ENCODE data around the gene SLC25A26. TPM values are rescaled to one million over a fixed set of nuclear protein-coding genes. Genes with fewer than 3 reads are reported as not detected.
A peak's percentile ranks its signal among the peaks of the same experiment; 100 is the strongest.

Gene SLC25A26
- total RNA-seq, 1 experiment from 2014 or later: 21.5 TPM

GRCh38 chr3:66376568-66376967 is 155.8 kb downstream of the SLC25A26 start:
- DNase-seq (ENCODE audit: low spot score): peak; percentile 41

- DNase-seq (ENCODE audit: low spot score): no peak
These were observed 157.0 kb downstream of the SLC25A26 start for GRCh38 chr3:66377800-66378199.

GRCh38 chr3:66378256-66378655 is 157.5 kb downstream of the SLC25A26 start:
- no peak for DNase-seq (ENCODE audit: low spot score)

GRCh38 chr3:66379565-66379964 is 158.8 kb downstream of the SLC25A26 start:
- DNase-seq (ENCODE audit: low spot score): no peak

GRCh38 chr3:66380200-66380932 is 159.6 kb downstream of the SLC25A26 start:
- no peak for DNase-seq (ENCODE audit: low spot score)

- no peak for DNase-seq (ENCODE audit: low spot score)
These were observed 160.8 kb downstream of the SLC25A26 start for GRCh38 chr3:66381626-66382025.

- no peak for DNase-seq (ENCODE audit: low spot score)
These were observed 161.3 kb downstream of the SLC25A26 start for GRCh38 chr3:66382142-66382541.

GRCh38 chr3:66383023-66383422 is 162.2 kb downstream of the SLC25A26 start:
- no peak for DNase-seq (ENCODE audit: low spot score)

GRCh38 chr3:66383998-66384745 is 163.4 kb downstream of the SLC25A26 start:
- DNase-seq (ENCODE audit: low spot score): no peak

- DNase-seq (ENCODE audit: low spot score): no peak
These were observed 164.3 kb downstream of the SLC25A26 start for GRCh38 chr3:66385066-66385465.

GRCh38 chr3:66386011-66386924 is 165.5 kb downstream of the SLC25A26 start:
- DNase-seq (ENCODE audit: low spot score): no peak

GRCh38 chr3:66386925-66387650 is 166.3 kb downstream of the SLC25A26 start:
- DNase-seq (ENCODE audit: low spot score): no peak

GRCh38 chr3:66390013-66390412 is 169.2 kb downstream of the SLC25A26 start:
- DNase-seq (ENCODE audit: low spot score): no peak

- DNase-seq (ENCODE audit: low spot score): no peak
These were observed 171.7 kb downstream of the SLC25A26 start for GRCh38 chr3:66392512-66392911.

GRCh38 chr3:66392966-66393332 is 172.1 kb downstream of the SLC25A26 start:
- no peak for DNase-seq (ENCODE audit: low spot score)

GRCh38 chr3:66393333-66394005 is 172.7 kb downstream of the SLC25A26 start:
- DNase-seq (ENCODE audit: low spot score): no peak

GRCh38 chr3:66394019-66394752 is 173.4 kb downstream of the SLC25A26 start:
- DNase-seq (ENCODE audit: low spot score): no peak

- DNase-seq (ENCODE audit: low spot score): no peak
These were observed 174.0 kb downstream of the SLC25A26 start for GRCh38 chr3:66394753-66395249.

GRCh38 chr3:66395635-66396034 is 174.8 kb downstream of the SLC25A26 start:
- no peak for DNase-seq (ENCODE audit: low spot score)

GRCh38 chr3:66396161-66396760 is 175.5 kb downstream of the SLC25A26 start:
- no peak for DNase-seq (ENCODE audit: low spot score)

Measured in A172 (cell line).